ENCODE measurements around the gene NDUFA7.
"Not testable (repeated sequence)": the region's sequence is repeated elsewhere in the genome, so short reads cannot be mapped to it uniquely, and the experiment has no call there.

NDUFA7 gene

DNA sequence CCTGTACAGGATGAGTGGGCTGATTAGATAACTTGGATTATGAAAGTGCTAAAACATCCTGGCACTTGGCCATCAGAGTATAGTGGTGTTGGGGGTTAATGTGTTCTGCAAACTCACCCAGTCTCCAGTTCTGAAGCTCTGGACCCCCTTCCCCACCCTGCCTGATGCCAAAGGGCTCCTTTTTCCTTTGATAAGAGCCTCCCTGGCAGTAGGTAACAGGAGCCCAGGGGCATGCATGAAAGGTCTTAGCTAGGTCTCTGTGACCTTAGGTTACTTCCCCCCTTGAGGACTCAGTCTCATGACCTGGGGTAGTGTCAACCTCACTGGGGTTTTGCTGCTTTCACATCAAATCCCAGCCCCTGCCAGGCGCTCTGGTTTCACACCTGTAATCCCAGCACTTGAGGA, 2.6 kb upstream of the NDUFA7 start:
- Histone ChIP-seq H3K9ac (ENCODE audit: low read length) (no peak overlapping the region), H3K36me3 (ENCODE audit: control insufficient read depth, insufficient read depth, low read length) (no peaks in the 10 kb centered on the region), H3K9me3 (ENCODE audit: control insufficient read depth, low read length) (no peaks in the 10 kb centered on the region), H3K4me3 (ENCODE audit: low read length) (no peak overlapping the region), H3K4me1 (ENCODE audit: control insufficient read depth, insufficient read depth, low read length) (peaks cover 24% of the 10 kb centered on the region), H3K27me3 (ENCODE audit: control insufficient read depth, insufficient read depth, low read length) (peaks cover 4% of the 10 kb centered on the region)

GRCh38 chr19:8322638-8322997, 1.4 kb upstream of the NDUFA7 start:
- Histone ChIP-seq H3K4me1 (ENCODE audit: control insufficient read depth, insufficient read depth, low read length) (peaks cover 24% of the 10 kb centered on the region), H3K9me3 (ENCODE audit: control insufficient read depth, low read length) (no peaks in the 10 kb centered on the region), H3K27me3 (ENCODE audit: control insufficient read depth, insufficient read depth, low read length) (peaks cover 4% of the 10 kb centered on the region), H3K9ac (ENCODE audit: low read length) (peak overlapping the region; percentile 98), H3K4me3 (ENCODE audit: low read length) (peak overlapping the region; percentile 92), H3K36me3 (ENCODE audit: control insufficient read depth, insufficient read depth, low read length) (no peaks in the 10 kb centered on the region)

- Histone ChIP-seq H3K9ac (ENCODE audit: low read length) (peak overlapping the region; percentile 98), H3K4me1 (ENCODE audit: control insufficient read depth, insufficient read depth, low read length) (peaks cover 24% of the 10 kb centered on the region), H3K27me3 (ENCODE audit: control insufficient read depth, insufficient read depth, low read length) (peaks cover 3% of the 10 kb centered on the region), H3K36me3 (ENCODE audit: control insufficient read depth, insufficient read depth, low read length) (no peaks in the 10 kb centered on the region), H3K4me3 (ENCODE audit: low read length) (peak overlapping the region; percentile 92), H3K9me3 (ENCODE audit: control insufficient read depth, low read length) (no peaks in the 10 kb centered on the region)
These were observed 937 bp upstream of the NDUFA7 start for GRCh38 chr19:8321986-8322637.

DNA sequence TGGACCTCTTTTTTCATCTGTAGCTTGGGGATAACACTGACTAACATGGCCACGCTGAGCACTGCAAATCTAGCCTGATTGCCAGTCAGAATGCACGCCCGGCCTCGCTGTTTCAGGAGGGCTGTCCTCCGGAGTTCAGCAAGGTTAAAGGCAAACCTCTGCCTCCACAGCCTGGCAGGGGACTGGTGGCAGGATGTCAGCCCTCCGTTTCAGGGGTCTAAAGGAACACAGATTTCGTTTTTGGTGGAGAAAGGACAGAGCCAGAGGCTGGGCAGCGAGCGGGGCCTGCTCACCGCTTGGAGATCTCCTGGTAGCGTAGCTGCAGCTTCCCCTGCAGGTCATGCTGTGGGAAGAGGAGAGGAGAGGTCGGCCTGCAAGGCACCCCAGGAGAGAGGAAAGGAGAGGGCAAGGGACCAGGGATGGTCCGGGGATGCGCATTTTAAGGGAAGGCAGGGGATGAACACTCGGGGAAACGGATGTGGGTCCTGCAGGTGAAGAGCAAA, 560 bp downstream of the NDUFA7 start:
- H3K9ac ChIP-seq (ENCODE audit: low read length) = peak overlapping the region; percentile 98
- H3K4me1 ChIP-seq (ENCODE audit: control insufficient read depth, insufficient read depth, low read length) = peaks cover 24% of the 10 kb centered on the region
- no peaks in the 10 kb centered on the region for H3K36me3 ChIP-seq (ENCODE audit: control insufficient read depth, insufficient read depth, low read length)

DNA sequence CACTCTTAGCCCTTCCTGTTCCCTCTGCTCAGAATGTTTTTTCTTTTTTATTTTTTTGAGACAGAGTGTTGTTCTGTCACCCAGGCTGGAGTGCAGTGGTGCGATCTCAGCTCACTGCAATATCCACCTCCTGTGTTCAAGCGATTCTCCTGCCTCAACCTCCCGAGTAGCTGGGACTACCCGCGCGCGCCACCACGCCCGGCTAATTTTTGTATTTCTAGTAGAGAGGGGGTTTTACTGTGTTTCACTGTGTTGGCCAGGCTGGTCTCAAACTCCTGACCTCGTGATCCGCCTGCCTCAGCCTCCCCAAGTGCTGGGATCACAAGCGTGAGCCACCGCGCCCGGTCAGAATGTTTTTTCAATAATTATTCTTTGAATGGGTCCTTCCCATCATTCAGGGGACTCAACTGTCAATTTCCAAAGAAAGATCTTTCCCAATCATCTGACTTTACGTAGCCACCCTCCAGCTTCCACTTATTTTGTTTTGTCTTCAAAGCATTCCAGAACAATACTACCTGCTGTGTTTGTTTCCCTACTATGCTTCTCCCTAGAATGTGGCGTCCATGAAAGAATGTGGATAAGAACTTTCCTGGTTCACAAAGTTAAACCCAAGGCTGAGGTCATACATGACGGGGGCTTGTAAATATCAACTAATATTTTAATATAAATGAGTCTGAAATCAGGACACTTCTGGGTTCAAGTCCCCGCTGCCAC, 1.2 kb downstream of the NDUFA7 start:
- Histone ChIP-seq H3K4me3 (ENCODE audit: low read length) (peak overlapping the region; percentile 99), H3K36me3 (ENCODE audit: control insufficient read depth, insufficient read depth, low read length) (no peaks in the 10 kb centered on the region), H3K27me3 (ENCODE audit: control insufficient read depth, insufficient read depth, low read length) (no peaks in the 10 kb centered on the region), H3K9ac (ENCODE audit: low read length) (peak overlapping the region; percentile 98), H3K9me3 (ENCODE audit: control insufficient read depth, low read length) (no peaks in the 10 kb centered on the region), H3K4me1 (ENCODE audit: control insufficient read depth, insufficient read depth, low read length) (peaks cover 24% of the 10 kb centered on the region)

More for the DNA sequence above, 560 bp downstream of the NDUFA7 start:
- Histone ChIP-seq H3K4me3 (ENCODE audit: low read length) (peak overlapping the region; percentile 99), H3K27me3 (ENCODE audit: control insufficient read depth, insufficient read depth, low read length) (no peaks in the 10 kb centered on the region), H3K9me3 (ENCODE audit: control insufficient read depth, low read length) (no peaks in the 10 kb centered on the region)

GRCh38 chr19:8318835-8319234, 2.3 kb downstream of the NDUFA7 start:
- H3K4me1 ChIP-seq (ENCODE audit: control insufficient read depth, insufficient read depth, low read length) = peaks cover 24% of the 10 kb centered on the region
- H3K9ac ChIP-seq (ENCODE audit: low read length); H3K36me3 ChIP-seq (ENCODE audit: control insufficient read depth, insufficient read depth, low read length); H3K4me3 ChIP-seq (ENCODE audit: low read length); H3K27me3 ChIP-seq (ENCODE audit: control insufficient read depth, insufficient read depth, low read length); H3K9me3 ChIP-seq (ENCODE audit: control insufficient read depth, low read length): not testable (repeated sequence)

- peaks cover 17% of the 10 kb centered on the region for H3K4me1 ChIP-seq (ENCODE audit: control insufficient read depth, insufficient read depth, low read length)
- no peaks in the 10 kb centered on the region for H3K9me3 ChIP-seq (ENCODE audit: control insufficient read depth, low read length)
- no peaks in the 10 kb centered on the region for H3K27me3 ChIP-seq (ENCODE audit: control insufficient read depth, insufficient read depth, low read length)
- H3K4me3 ChIP-seq (ENCODE audit: low read length) = no peak overlapping the region
- no peak overlapping the region for H3K9ac ChIP-seq (ENCODE audit: low read length)
- no peaks in the 10 kb centered on the region for H3K36me3 ChIP-seq (ENCODE audit: control insufficient read depth, insufficient read depth, low read length)
These were observed 4.6 kb downstream of the NDUFA7 start for GRCh38 chr19:8316351-8317125.

DNA sequence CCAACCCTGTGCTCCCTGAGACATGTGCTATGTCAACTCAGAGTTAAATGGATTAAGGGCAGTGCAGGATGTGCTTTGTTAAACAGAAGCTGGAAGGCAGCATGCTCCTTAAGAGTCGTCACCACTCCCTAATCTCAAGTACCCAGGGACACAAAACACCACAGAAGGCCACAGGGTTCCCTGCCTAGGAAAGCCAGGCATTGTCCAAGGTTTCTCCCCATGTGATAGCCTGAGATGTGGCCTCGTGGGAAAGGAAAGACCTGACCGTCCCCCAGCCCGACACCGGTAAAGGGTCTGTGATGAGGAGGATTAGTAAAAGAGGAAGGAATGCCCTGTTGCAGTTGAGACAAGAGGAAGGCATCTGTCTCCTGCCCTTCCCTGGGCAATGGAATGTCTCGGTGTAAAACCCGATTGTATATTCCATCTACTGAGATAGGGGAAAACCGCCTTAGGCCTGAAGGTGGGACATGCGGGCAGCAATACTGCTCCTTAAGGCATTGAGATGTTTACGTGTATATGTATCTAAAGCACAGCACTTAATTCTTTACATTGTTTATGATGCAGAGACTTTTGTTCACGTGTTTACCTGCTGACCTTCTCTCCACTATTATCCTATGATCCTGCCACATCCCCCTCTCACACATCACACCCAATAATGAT, 6.1 kb downstream of the NDUFA7 start:
- H3K9me3 ChIP-seq (ENCODE audit: control insufficient read depth, low read length); H3K27me3 ChIP-seq (ENCODE audit: control insufficient read depth, insufficient read depth, low read length); H3K4me3 ChIP-seq (ENCODE audit: low read length); H3K9ac ChIP-seq (ENCODE audit: low read length); H3K36me3 ChIP-seq (ENCODE audit: control insufficient read depth, insufficient read depth, low read length): not testable (repeated sequence)
- H3K4me1 ChIP-seq (ENCODE audit: control insufficient read depth, insufficient read depth, low read length) = peaks cover 16% of the 10 kb centered on the region

- Histone ChIP-seq H3K9ac (ENCODE audit: low read length) (peak overlapping the region; percentile 28), H3K9me3 (ENCODE audit: control insufficient read depth, low read length) (no peaks in the 10 kb centered on the region), H3K4me1 (ENCODE audit: control insufficient read depth, insufficient read depth, low read length) (peaks cover 31% of the 10 kb centered on the region), H3K36me3 (ENCODE audit: control insufficient read depth, insufficient read depth, low read length) (no peaks in the 10 kb centered on the region), H3K27me3 (ENCODE audit: control insufficient read depth, insufficient read depth, low read length) (no peaks in the 10 kb centered on the region), H3K4me3 (ENCODE audit: low read length) (no peak overlapping the region)
These were observed 9.5 kb downstream of the NDUFA7 start for GRCh38 chr19:8311461-8312260.

- no peak overlapping the region for H3K9ac ChIP-seq (ENCODE audit: low read length)
- H3K4me3 ChIP-seq (ENCODE audit: low read length) = no peak overlapping the region
- no peaks in the 10 kb centered on the region for H3K9me3 ChIP-seq (ENCODE audit: control insufficient read depth, low read length)
- peaks cover 36% of the 10 kb centered on the region for H3K4me1 ChIP-seq (ENCODE audit: control insufficient read depth, insufficient read depth, low read length)
- H3K36me3 ChIP-seq (ENCODE audit: control insufficient read depth, insufficient read depth, low read length) = no peaks in the 10 kb centered on the region
- no peaks in the 10 kb centered on the region for H3K27me3 ChIP-seq (ENCODE audit: control insufficient read depth, insufficient read depth, low read length)
These were observed 10.7 kb downstream of the NDUFA7 start for GRCh38 chr19:8310342-8311055.

DNA sequence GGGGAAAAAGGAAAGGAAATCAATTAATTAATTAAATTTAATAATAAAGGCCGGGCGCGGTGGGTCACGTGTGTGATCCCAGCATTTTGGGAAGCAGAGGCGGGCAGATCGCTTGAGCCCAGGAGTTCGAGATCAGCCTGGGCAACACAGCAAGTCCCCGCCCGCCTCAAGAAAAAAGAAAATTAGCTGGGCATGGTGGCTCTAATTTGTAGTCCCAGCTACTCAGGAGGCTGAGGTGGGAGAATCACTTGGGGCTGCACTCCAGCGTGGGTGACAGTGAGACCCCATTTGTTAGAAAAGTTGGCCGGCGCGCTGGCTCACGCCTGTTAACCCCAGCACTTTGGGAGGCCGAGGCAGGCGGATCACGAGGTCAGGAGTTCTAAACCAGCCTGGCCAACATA, 12.3 kb downstream of the NDUFA7 start:
- no peak overlapping the region for H3K9ac ChIP-seq (ENCODE audit: low read length)
- no peaks in the 10 kb centered on the region for H3K9me3 ChIP-seq (ENCODE audit: control insufficient read depth, low read length)
- H3K4me3 ChIP-seq (ENCODE audit: low read length) = no peak overlapping the region
- H3K4me1 ChIP-seq (ENCODE audit: control insufficient read depth, insufficient read depth, low read length) = peaks cover 36% of the 10 kb centered on the region
- no peaks in the 10 kb centered on the region for H3K36me3 ChIP-seq (ENCODE audit: control insufficient read depth, insufficient read depth, low read length)
- H3K27me3 ChIP-seq (ENCODE audit: control insufficient read depth, insufficient read depth, low read length) = no peaks in the 10 kb centered on the region

All from mucosa of stomach (tissue), 1 donor.